CD4-positive, alpha-beta T cell treated with Interleukin-1 beta for 1 hour (primary cell): ENCODE measurements around the gene GLRA1.
"Not testable (repeated sequence)": the region's sequence is repeated elsewhere in the genome, so short reads cannot be mapped to it uniquely, and the experiment has no call there.

Source experiments
- DNase-seq, 2 donors: peaks; one replicate each; pipeline ENCODE4 v3.0.0-alpha.2; 2020 to 2022

GLRA1 gene

DNA sequence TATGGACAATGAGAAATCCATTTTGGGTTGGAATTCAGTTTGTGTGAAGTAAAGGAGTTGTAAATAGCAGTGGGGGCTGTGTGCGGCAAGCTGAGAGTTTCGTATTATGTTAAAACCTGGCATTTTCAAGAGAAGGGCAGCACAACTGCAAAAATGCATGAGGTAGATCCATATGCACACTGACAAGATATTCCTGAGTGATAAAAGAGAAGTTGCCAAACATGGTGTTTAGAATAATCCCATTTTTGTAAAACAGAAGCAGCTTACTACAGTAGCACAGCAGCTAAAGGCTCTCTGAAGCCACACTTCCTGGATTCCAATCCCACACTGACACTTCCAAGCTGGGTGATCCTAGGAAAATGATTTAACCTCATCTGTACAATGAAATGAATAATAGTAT lies 11.2 kb downstream of the GLRA1 start:
- no peak for DNase-seq

DNA sequence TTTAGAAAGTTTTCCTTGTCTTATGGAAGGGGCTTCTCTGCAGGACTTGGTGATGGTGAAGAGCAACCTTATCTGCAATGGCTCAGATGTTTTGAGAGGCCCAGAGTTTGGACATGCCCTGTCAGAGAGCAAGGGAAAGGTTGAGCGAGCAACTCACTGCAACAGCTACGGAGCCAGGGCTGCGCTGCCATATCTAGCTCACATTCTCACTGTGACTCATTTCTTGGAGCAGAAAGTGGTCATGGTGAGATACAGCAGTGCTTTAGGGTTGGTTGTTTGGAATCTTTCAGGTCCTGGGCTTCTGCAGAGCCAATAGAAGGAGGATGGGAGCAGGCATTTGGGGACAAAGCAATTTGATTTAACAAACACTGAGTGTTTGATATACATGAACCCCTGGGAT lies 12.3 kb downstream of the GLRA1 start:
- DNase-seq: no peak

DNA sequence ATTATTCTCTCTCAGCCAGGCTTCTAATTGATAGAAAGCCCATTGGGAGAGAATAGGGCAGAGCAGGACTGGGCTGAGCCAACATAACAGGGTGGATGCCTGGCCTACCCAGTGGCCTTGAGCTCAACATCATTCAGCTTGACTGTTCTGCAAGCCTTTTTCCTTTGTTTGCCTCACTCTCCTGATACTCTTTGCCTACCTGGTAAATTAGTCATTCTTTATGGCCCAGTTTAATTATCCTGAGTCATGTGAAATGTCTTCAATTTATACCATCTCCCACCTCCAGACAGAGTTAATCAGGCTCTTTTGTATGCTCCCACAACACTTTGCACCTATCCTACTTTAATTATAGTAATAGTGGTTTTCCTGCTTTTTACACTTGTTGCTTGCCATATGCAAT lies 13.6 kb downstream of the GLRA1 start:
- no peak for DNase-seq

DNA sequence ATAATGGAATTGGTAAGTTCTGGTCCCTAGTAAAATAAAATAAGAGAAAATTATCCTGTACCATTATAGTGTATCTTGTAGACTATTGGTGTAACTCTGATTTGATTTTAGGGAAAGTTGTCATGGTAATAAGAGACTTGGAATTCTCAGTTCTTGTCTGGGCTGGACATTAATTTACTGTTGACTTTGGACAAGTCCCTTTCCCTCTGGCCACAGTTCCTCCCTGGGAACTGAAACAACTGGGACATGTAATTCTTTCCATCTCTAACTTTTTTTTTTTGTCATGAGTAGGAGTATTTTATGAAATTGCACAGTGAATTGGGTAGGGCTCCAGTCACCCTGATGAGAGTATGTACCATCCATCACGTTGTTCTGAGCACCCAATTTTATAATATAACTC lies 15.0 kb downstream of the GLRA1 start:
- no peak for DNase-seq

DNA sequence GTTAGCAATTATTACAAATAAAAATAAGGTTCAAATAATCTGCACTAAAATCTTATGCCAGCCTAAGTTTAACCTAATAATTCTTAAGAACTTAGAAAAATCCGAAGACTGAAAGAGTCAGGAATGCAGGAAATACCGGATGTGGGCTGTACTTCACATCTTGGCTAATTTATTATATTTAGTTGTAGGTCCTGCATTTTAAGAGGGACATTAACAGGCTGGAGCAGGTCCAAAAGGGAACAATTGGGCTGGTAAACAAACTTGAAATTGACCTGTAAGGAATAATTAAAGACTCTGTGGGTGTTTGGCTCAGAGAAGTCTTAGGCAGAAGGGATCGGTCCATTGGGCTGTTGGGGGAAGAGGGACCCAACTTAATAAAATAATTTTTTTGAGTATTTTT lies 18.4 kb downstream of the GLRA1 start:
- DNase-seq: no peak

DNA sequence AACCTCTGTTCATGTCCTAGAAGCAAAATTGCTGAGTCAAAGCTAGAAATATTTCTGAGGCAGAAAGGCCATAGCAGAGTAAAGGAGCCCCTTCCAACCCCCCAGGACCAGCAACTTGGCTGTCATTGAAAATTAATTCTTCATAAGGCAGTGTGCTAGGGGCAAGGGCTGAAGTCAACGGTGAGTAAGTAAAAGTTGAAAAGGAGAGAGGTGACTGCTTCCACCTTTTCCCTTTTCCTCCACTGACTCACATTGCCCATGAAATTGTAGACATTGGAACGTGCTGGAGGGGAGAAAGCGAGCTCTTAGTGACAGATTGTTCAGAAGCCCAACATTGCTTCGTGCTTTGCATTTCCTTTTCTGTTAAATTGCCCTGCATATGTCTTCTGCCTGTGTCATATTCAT lies 19.1 kb downstream of the GLRA1 start:
- DNase-seq: no peak

DNA sequence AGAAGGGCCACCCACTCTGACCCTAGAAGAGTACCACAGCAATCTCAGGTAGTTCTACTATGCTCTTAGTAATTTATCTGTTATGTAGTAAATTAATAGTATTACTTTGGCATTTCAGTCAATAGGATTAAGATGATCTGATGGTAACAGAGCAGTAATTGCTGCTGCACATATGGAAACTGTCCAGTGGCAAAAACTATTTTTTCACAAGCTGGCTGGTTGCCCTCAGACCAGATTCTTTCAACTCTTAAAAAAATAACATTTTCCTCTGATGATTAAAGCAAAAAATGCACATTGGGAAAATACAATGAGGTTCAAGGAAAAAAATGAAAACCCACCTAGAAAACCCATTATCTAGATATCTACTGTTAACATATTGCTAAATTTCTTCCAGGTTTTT lies 19.7 kb downstream of the GLRA1 start:
- DNase-seq: no peak

DNA sequence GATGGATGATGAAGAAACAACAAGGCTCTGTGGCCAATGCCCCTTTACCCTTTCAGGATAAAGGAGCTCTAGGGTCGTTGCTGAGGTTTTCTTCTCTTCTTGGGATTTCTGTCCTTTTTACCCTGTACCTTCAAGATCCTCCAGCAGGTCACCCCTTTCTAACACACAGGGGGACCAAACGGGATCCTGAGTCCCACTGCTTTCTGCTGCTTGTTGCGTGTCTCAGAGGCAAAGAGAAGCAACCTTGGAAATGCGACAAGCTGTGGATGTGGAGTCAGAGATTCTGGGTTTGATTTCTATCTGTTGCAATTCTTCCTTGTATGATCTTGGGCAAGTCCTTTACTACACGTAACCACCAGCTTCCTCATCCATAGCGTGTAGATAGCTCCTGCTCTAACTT lies 20.5 kb downstream of the GLRA1 start:
- DNase-seq: no peak

DNA sequence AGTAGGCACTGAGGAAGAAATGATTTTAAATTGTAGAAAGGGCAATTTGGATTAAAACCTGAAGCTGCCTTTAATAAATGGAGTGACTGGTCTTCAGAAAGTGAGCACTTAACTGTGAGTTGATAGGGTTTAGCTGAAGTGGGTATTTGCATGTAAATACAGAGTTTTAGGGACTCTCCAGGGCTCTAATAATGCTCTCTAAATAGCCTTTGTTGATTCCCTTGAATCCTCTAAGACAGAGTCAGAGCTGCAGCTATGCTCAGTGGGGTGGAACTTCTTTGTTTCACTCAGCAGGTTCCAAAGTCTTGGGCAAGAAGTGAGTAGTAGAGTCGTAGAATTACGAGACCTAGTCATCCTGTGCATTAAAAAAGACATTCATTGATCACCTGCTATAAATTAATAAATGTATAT lies 21.4 kb downstream of the GLRA1 start:
- no peak for DNase-seq

DNA sequence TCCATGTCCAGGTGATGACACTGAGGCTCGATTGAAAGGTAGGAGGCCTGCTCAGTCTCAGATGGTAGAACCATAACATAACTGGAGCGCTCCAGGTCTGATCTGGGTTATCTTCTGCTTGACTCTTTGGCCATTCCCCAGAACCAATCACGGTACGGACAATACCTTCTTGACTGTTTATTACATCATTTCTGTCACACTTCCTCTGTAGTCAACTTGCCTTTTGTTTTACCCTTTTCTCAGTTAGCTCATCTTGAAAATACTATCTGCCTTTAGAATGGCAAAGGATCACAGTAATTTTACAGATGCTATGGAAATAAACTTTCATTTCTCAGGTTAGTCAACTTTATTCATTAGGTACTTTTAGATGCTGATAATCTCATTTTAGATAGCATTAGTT lies 22.4 kb downstream of the GLRA1 start:
- no peak for DNase-seq

DNA sequence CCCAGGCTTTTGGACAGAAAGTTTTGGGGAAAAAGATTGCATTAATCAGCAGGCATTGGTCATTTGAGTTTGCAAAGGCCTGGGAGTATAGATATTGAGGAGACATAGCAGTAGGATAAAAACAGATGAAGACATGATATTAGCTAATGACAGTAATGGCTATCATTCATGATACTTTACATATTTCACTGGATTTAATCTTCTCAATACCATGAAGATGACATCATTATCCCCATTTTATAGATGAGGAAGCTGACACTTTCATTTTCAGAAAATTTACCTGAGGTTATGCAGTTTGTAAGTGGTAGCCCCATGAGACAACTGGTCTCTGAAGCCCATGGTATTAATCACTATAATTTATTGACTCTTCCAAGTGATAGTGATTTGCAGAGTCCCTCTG lies 23.0 kb downstream of the GLRA1 start:
- DNase-seq: no peak

DNA sequence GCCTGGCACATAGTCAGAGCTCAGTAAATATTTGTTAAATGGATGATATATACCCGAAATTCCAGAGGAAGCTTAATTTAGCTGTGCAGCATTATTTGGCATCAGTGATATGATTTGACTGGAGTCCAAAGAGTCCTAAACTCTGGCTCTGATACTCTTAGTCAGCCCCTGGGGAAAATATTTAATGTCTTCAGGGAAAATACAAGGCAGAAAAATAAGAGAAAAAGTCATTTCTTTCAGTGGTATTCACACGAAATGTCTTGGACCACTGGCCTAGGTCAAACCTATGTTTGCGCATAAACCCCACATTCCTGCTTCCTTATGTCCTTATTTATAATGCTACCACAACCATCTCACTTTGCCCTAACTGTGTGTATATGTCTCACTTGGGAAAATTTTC lies 23.8 kb downstream of the GLRA1 start:
- DNase-seq: no peak

DNA sequence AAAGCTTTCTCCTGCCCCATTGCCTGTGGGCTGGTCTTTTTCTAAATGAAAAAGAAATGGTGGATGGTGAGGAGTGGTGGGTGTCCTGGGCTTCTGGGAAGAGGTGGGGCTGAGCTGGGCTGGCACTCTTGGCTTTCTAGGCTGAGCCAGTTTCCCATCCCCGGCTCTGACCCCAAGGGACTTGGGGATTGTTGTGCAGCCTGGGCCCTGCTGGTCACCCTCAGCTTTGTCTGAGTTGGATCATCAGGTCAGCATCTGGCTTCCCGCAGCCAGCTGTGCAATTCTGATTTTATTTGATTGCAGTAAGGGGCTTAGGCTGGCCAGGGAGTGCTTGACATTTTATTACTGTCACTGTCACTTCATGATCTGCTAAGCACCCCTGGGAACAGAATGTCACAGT lies 25.3 kb downstream of the GLRA1 start:
- DNase-seq: no peak

DNA sequence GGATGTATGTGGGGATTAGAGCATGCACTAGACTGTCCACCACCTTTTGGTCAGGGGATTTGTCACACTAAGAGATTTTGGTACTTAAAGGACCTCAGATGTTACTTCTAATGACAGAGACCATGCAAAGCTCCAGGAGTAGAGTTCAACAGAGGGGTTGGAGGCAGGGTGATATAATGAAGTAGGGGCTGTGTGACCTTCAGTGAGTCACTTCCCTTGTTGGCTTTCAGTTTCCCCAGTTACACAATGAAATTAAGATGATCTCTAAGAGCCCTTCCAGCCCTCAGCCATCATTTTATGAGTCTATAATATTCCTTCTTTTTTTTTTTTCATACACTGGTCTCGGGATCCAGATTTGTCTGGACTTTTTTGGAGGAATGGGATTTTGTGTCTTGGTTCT lies 26.8 kb downstream of the GLRA1 start:
- no peak for DNase-seq

DNA sequence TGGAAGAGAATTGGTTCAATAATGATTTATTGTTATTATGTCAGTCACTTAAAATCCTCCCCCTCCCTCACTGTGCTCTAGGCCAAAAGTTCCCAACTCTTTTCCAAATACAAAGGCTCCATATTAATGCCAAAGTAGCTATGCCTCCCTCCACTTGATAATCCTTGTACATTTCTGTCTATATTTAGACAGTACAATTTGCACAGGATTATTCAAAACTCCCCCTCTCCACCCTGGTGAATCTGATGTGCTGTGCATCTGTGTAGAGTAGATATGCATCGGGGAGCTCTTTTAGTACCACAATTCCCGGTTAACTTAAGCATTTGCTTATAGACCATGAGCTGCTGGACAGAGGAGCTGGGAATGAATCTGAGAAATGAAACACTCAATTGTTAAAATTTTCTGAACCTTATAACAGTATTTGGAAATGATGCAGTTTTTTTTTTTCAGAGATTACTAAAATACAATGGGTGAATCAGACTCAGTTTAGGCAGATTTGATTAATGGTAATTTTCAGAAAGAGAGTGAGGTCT lies 27.6 kb downstream of the GLRA1 start:
- DNase-seq: no peak

DNA sequence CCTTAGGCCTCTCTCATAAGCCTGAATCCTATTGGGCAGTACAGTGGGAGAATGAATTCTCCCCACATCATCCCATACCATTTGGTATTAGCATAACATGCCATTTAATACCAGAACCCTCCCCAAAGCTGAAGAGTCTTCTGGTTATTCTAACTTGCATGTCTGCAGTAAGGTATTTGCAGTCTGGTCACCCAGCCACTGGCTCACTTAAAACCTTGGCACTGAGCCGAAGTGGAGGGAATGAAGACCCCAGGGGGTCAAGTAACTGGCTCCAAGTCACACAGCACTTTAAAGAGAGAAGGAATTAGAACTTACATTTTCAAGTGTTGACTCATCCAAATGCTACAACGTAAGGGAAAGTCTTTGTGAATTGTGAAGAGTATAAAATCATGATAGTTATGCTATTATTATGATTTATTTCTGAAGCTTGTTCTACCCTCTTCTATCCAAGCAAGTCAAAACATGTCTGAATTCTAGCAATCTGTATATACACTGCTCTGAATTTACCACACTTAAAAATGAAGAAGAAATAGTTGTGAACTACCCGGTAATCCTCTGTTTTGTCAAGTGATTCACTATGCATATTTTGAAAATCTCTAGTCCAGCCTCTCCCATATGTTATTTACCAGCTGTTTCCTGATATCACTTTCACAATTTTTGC lies 28.5 kb downstream of the GLRA1 start:
- DNase-seq: no peak

DNA sequence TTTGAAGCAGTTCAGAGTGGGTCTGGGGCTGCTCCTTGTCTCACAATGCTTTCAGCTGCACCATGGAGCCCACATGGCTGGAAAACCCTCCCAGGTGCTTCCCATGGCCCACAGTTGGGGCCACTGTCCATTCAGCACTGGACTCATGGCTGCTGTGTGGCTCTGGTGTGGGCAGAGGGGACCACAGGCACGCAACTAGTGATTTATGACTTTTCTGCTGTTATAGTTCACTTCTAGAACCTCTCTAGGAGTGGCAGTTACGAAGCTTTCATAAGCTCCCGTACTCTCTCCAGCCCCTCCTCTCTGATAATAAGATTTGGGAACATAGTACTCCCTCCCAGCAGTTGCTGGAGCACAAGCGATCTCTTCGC lies 29.0 kb downstream of the GLRA1 start:
- DNase-seq: no peak

DNA sequence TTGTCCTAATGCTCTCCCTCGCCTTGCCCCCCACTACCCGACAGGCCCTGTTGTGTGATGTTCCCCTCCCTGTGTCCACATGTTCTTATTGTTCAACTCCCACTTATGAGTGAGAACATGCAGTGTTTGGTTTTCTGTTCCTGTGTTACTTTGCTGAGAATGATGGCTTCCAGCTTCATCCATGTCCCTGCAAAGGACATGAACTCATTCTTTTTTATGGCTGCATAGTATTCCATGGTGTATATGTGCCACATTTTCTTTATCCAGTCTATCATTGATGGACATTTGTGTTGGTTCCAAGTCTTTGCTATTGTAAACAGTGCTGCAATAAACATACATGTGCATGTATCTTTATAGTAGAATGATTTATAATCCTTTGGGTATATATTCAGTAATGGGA lies 31.2 kb downstream of the GLRA1 start:
- not testable (repeated sequence) for DNase-seq

DNA sequence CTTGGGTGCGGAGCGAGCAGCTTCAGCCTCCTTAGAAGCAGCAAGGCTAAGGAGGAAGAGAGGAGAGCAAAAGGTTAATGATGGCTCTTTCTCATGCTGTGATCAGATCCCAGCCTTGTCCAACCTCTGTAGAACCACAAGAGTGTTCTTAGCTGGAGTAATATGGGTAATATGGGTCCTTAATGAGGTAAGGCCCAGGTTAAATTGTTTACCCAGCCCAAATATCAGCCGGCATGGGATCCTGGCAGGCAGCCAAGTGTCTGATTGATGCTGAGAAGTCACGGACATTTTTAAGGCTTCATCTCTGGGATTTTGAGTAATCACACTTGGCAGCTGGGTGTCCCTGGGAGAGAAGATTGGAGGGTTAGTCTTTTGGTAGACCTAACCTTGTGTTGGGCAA lies 32.3 kb downstream of the GLRA1 start:
- no peak for DNase-seq

DNA sequence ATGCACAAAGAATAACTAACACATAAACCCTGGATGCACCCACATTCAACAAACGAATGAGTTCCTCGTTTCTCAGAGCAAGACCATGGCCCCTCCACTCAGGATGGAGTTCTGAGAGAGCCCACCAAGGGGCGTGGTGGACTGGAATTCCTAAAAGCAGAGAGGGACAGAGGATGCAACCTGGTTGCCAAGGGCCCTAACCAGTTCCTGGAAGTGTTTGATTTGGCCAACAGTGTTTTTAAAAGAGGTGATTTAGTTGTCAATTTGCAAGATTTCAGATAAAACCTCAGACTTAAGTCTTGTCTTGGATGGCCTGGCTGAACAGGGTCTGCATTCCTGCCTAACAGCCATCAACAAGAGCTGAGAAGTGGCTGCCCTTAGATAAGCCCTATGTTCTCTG lies 34.4 kb downstream of the GLRA1 start:
- no peak for DNase-seq

DNA sequence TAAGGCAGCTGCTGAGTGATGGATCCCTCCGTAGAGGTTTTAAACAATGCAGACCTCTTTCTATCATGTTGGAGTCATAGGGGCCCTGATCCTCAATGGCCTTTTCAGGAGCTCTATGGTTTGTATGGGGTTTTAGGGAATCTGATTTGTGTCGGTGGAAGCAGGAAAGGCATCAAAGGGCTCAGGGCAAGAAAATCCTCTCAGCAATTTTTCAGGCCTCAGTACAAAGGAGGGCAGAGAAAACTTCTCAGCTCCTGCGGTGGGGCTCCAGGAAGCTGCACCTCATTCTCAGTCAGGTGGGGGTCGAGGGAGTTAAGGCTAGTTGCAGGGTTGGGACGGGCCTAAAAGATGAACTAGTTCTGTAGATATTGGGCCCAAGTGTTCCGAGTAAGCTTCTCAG lies 35.0 kb downstream of the GLRA1 start:
- no peak for DNase-seq

DNA sequence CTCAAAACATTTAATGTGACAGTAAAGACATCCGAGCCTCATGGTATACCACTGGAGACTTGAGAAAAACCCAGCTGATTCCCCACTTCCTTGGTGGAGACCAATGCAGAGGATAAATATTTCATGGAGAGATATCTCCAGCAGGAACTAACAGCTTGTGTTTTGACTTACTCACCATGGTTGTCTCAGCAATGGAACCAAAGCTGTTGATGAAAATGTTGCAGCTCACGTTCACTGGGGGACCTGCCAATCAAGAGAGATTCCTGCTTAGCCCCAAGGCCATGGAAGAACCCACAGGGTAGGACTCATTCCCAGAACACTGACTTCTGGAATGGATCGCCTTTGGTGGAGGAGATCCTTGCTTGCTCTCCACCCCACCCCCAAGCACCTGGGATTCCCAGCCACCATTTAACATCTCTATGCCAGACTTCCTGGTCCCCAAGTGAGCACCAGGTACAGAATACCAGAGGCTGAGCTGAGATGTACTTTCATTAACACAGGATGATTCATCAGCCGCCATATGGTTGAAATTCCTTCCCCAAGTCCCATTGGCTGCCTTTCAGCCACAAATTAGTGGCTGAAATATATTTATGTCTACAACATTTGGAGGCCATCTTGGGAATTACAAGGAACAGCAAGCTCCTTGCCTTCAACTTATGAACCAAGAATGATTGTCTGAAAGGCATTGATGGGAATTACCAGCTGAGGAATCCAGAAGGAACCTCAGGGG lies 37.9 kb downstream of the GLRA1 start:
- DNase-seq: no peak

DNA sequence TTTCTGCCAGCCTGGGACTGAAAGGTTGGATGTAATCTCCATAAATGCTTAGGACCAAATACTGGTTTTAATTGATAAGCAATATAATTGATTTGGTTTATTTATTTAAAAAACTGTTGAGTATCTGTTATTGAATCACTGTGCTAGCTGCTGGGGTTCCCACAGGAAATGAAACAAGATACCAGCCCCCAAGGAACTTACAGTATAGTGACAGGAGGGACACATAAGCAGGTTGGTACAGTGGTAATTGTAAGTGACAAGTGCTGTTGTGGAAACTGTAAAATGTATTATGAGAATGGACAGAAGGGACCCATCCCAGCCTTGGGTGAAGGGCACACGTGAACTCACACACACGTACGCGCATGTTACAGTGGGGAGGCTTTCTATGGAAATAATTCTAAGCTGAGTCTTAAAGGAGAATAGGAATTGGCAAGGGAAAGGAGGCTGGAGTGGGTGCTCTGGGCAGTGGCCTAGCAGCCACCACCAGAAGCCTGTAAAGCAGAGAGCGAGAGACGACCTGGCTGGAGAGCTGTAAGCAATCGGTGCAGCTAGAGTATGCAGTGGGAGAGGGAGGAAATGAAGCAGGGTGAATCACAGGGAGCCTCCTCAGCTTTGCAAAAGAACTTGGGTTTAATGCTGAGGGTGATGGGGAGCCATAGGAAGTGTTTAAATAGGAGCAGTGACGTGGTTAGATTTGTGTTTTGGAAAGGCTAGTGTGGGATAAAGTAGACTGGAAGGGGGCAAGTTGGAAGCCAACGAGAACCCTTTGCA lies 39.3 kb downstream of the GLRA1 start:
- no peak for DNase-seq

DNA sequence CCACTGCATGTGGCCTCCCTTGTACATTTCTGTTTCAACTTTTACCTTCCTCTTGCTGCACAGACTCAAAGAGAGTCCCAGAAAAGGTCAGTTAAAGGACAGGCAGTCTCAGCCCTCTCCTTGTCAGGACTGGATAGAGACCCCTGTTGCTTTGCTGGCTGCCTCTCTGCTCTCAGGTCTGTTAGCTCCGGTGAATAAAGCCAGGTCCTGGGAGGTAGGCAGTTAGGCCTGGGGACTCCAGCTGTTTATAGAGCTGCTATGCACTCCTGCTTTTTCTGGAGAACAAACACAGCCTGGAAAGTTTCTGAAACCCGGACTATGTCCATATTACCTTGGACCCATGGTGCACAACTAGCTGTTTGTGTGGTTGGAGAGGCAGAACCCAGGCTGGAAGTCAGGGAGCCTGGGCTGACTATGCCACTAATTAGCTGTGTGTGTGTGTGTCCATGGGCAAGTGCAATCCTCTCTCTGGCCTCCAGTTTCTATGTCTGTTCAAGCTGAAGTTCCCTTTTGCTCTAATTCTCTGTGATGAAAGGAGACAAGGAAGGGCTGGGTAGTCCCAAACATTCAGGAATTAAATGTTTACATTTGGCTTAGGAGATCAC lies 42.9 kb downstream of the GLRA1 start:
- DNase-seq: no peak
